Keratinocyte (primary cell): Measurements from ENCODE around the gene CDK8. TPM values are rescaled to one million over a fixed set of nuclear protein-coding genes. Genes with fewer than 3 reads are reported as not detected.

ENCODE experiments used
- DNase-seq: peaks from one replicate; pipeline ENCODE4 v3.0.0-alpha.2; 2011; ENCODE audit warnings: low read depth, missing footprints, low spot score
- FAIRE-seq: peaks from 2 replicates; lab custom pipeline; 2011; peaks lifted over from hg19 to GRCh38; lab: Jason Lieb, UNC
- H2AFZ ChIP-seq: 2 replicates; pipeline ENCODE4 v1.6.0; 2012; ENCODE audit warnings: low read length, control low read depth, inconsistent platforms; ENCODE audit not compliant: control insufficient read depth
- H3K27ac ChIP-seq: 2 replicates; pipeline ENCODE4 v1.5.1; 2011; ENCODE audit warnings: low read length; ENCODE audit not compliant: control insufficient read depth, insufficient read depth
- H3K27me3 ChIP-seq: 3 replicates; pipeline ENCODE4 v1.6.0; 2011; ENCODE audit warnings: low read length; ENCODE audit not compliant: control insufficient read depth, insufficient read depth; ENCODE audit errors: extremely low read depth
- H3K36me3 ChIP-seq, 2 experiments: 2 replicates in 1 of 2; 3 replicates in 1 of 2; pipeline ENCODE4 v1.5.1; 2011; ENCODE audit warnings: low read length in 2 of 2, mild to moderate bottlenecking in 1 of 2; ENCODE audit not compliant: control insufficient read depth in 2 of 2, insufficient read depth in 2 of 2; ENCODE audit errors: extremely low read depth in 1 of 2
- H3K4me1 ChIP-seq: 3 replicates; pipeline ENCODE4 v1.5.1; 2011; ENCODE audit warnings: low read length; ENCODE audit not compliant: control insufficient read depth, insufficient read depth; ENCODE audit errors: extremely low read depth
- H3K4me2 ChIP-seq: 3 replicates; pipeline ENCODE4 v1.6.0; 2011; ENCODE audit warnings: low read depth, low read length; ENCODE audit not compliant: control insufficient read depth, insufficient read depth; ENCODE audit errors: extremely low read depth
- H3K4me3 ChIP-seq, 3 experiments: fragments of 200-600 bp in 1 of 3; sonication (generic) in 1 of 3; 2 replicates in 2 of 3; 3 replicates in 1 of 3; pipeline ENCODE4 v1.5.1; 2011 to 2016; ENCODE audit warnings: low read length in 3 of 3, mild to moderate bottlenecking in 3 of 3, control low read depth in 2 of 3, inconsistent platforms in 1 of 3, low read depth in 1 of 3, mixed read lengths in 1 of 3, mixed run types in 1 of 3, moderate library complexity in 1 of 3; ENCODE audit not compliant: control insufficient read depth in 2 of 3, insufficient read depth in 2 of 3; ENCODE audit errors: extremely low read depth in 1 of 3
- H3K79me2 ChIP-seq: 2 replicates; pipeline ENCODE4 v1.6.0; 2012; ENCODE audit warnings: low read length; ENCODE audit not compliant: control insufficient read depth, insufficient read depth
- H3K9ac ChIP-seq: 3 replicates; pipeline ENCODE4 v1.6.0; 2011; ENCODE audit warnings: low read length; ENCODE audit not compliant: control insufficient read depth, insufficient read depth; ENCODE audit errors: extremely low read depth
- H3K9me1 ChIP-seq: 3 replicates; pipeline ENCODE4 v1.6.0; 2011; ENCODE audit warnings: low read length; ENCODE audit not compliant: control insufficient read depth, insufficient read depth; ENCODE audit errors: extremely low read depth
- H3K9me3 ChIP-seq: 2 replicates; pipeline ENCODE4 v1.5.1; 2012; ENCODE audit warnings: low read depth, low read length; ENCODE audit not compliant: control insufficient read depth
- H4K20me1 ChIP-seq: 3 replicates; pipeline ENCODE4 v1.6.0; 2011; ENCODE audit warnings: low read length; ENCODE audit not compliant: control insufficient read depth, insufficient read depth; ENCODE audit errors: extremely low read depth
- EZH2 ChIP-seq: IDR thresholded peaks from one replicate; pipeline ENCODE4 v1.6.1; 2012; ENCODE audit warnings: inconsistent platforms, mild to moderate bottlenecking, low read length, moderate library complexity
- dilution Hi-C: fragments of 300-500 bp; cut with MboI; formaldehyde crosslinking; loops from one replicate; pipeline ENCODE4 v1.7.0; 2020; ENCODE audit warnings: low sequenced_read_pairs; ENCODE audit not compliant: extremely low pct_ligation_motif_present
- polyA minus RNA-seq, 3 experiments: library from RNA; depleted of rRNA, polyadenylated mRNA; stranded (reverse); fragments of >200 nt; gene quantifications; 1 replicate in 1 of 3; 2 replicates in 1 of 3; 3 replicates in 1 of 3; pipeline ENCODE4 v1.2.3, GENCODE V29; 2011
- polyA plus RNA-seq, 5 experiments: library from polyadenylated mRNA; depleted of rRNA in 3 of 5; stranded (reverse) in 3 of 5; stranded (forward) in 1 of 5; unstranded in 1 of 5; fragments of >200 nt; gene quantifications; 1 replicate in 1 of 5; 2 replicates in 3 of 5; 3 replicates in 1 of 5; pipeline versions ENCODE4 v1.2.1 to v1.2.3, GENCODE V29; 2011 to 2012; ENCODE audit warnings: missing spikeins in 2 of 5, low read depth in 1 of 5, low replicate concordance in 1 of 5
- TF ChIP-seq, protein P1 (sequence below), 3 experiments: IDR thresholded peaks in 1 of 3; conservative IDR thresholded peaks in 1 of 3; optimal IDR thresholded peaks in 1 of 3; 2 replicates in 2 of 3; 3 replicates in 1 of 3; pipeline versions ENCODE3 to v1.5.1; 2011; ENCODE audit warnings: low read length in 3 of 3, mild to moderate bottlenecking in 3 of 3, moderate library complexity in 2 of 3, control low read depth in 1 of 3, inconsistent platforms in 1 of 3; ENCODE audit not compliant: insufficient read depth in 2 of 3; ENCODE audit errors: extremely low read depth in 1 of 3

Gene CDK8
- 22.2 to 27.5 TPM (median 23.4 TPM) in 3 replicates for polyA plus RNA-seq
- 35.8 TPM for polyA plus RNA-seq (2011; ENCODE audit: low read depth)
- polyA plus RNA-seq (2011; cell fraction: cytosol; rRNA removed): 18.6 and 29.2 TPM in 2 replicates
- 24.9 and 27.3 TPM in 2 replicates for polyA plus RNA-seq (2011; cell fraction: nucleus; rRNA removed)
- 12.7 and 15.8 TPM in 2 replicates for polyA plus RNA-seq (2012; ENCODE audit: low replicate concordance)
- 20.0 to 35.8 TPM (median 35.1 TPM) in 3 replicates for polyA minus RNA-seq
- polyA minus RNA-seq (2011; cell fraction: cytosol; rRNA and poly(A)+ RNA removed): 11.1 TPM
- polyA minus RNA-seq (2011; cell fraction: nucleus; rRNA and poly(A)+ RNA removed): 9.7 and 19.5 TPM in 2 replicates

DNA sequence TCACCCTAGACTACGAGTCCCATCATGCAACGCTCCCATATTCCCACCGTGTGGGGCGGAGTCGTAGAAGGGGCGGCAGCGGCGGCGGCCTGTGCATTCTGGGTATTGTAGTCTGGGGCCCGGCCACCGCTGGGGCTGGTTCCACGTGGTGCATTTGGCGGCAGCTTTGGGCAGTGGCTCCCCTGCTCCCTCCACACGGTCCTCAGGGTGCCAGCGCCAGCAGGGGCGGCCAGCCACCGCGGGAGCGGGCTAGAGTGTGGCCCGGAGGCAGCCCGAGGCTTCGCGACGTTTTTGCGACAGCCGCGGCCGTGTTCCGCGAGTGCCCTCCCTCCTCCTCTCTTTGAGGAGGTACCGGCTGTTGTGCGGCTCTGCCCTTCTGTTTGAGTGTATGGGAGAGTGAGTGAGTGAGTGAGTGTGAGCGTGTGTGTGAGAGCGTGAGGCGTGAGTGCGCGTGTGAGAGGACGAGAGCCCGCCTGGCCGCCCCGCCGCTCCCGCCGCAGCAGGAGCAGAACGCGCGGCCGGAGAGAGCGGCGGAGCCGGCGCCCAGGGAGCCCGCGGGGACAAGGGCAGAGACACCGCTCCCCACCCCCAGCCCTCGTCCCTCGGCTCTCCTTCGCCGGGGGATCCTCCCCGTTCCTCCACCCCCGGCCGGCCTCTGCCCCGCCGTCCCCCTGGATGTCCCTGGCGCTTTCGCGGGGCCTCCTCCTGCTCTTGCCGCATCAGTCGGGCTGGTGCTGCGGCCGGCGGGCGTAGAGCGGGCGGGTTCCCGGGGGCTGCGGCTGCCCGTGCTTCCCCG, at the start of gene CDK8:
Gene CDK8, plus strand, starts transcription at position 343 of the 796 bp plus-strand sequence. CDS start 513 bp downstream, outside the sequence.
- FAIRE-seq: peak; percentile 67
- Histone ChIP-seq H3K9me3 (no peaks in the 10 kb centered on the region), H3K4me2 (peak within 1 kb of the TSS; percentile 93), H3K9ac (peak within 1 kb of the TSS; percentile 84), H3K27me3 (peaks cover under 1% of the 10 kb centered on the region), H3K36me3 (no peaks in the 10 kb centered on the region), H3K4me1 (peaks cover 15% of the 10 kb centered on the region), H4K20me1 (peaks cover 2% of the 10 kb centered on the region), H3K4me3 (peak within 1 kb of the TSS; percentile 74 to 92 (median 91)), H3K27ac (peak within 1 kb of the TSS; percentile 75), H3K79me2 (peaks cover 47% of the 10 kb centered on the region), H3K9me1 (no peaks in the 10 kb centered on the region), H2AFZ (peak within 1 kb of the TSS; percentile 98)
- DNase-seq: peak; percentile 46
- dilution Hi-C loops: no loop called here
- TF ChIP-seq, protein P1, sequence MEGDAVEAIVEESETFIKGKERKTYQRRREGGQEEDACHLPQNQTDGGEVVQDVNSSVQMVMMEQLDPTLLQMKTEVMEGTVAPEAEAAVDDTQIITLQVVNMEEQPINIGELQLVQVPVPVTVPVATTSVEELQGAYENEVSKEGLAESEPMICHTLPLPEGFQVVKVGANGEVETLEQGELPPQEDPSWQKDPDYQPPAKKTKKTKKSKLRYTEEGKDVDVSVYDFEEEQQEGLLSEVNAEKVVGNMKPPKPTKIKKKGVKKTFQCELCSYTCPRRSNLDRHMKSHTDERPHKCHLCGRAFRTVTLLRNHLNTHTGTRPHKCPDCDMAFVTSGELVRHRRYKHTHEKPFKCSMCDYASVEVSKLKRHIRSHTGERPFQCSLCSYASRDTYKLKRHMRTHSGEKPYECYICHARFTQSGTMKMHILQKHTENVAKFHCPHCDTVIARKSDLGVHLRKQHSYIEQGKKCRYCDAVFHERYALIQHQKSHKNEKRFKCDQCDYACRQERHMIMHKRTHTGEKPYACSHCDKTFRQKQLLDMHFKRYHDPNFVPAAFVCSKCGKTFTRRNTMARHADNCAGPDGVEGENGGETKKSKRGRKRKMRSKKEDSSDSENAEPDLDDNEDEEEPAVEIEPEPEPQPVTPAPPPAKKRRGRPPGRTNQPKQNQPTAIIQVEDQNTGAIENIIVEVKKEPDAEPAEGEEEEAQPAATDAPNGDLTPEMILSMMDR (optimal IDR thresholded peaks at IDR 0.05 in 1 of 3, IDR thresholded peaks at IDR 0.05 in 1 of 3, conservative IDR thresholded peaks at IDR 0.05 in 1 of 3; ENCODE audit: extremely low read depth in 1 of 3, insufficient read depth in 2 of 3, low read length in 3 of 3): no peak
- no peak for TF ChIP-seq EZH2

DNA sequence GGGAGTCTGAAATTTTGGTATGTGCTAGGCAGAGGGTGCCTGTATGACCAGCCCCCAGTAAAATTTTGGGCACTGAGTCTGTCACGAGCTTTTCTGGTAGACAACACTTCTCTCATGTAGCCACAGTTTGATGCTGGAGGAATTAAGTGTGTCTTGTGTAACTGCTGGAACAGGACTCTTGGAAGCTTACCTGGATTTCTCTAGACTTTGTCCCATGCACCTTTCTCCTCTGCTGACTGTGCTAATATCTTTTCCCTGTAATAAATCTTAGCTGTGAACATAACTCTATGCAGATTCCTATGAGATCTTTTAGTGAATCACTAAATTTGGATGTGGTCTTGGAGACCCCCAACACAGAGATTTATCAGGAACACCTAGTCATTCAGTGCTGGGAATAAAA, 45.6 kb upstream of the CDK8 start:
- FAIRE-seq (no peak), DNase-seq (no peak)
- Histone ChIP-seq H3K9me1 (no peaks in the 10 kb centered on the region), H3K79me2 (no peaks in the 10 kb centered on the region), H3K4me1 (no peaks in the 10 kb centered on the region), H3K4me3 (no peak overlapping the region), H3K9me3 (no peaks in the 10 kb centered on the region), H3K36me3 (peaks cover 8 to 17% of the 10 kb centered on the region in 2 experiments), H3K4me2 (no peak overlapping the region), H4K20me1 (no peaks in the 10 kb centered on the region), H3K9ac (no peak overlapping the region), H3K27ac (no peak overlapping the region), H3K27me3 (no peaks in the 10 kb centered on the region), H2AFZ (no peak overlapping the region)
- dilution Hi-C loops: no loop called here
- TF ChIP-seq EZH2: no peak
- TF ChIP-seq, protein P1 (optimal IDR thresholded peaks at IDR 0.05 in 1 of 3, IDR thresholded peaks at IDR 0.05 in 1 of 3, conservative IDR thresholded peaks at IDR 0.05 in 1 of 3; ENCODE audit: extremely low read depth in 1 of 3, insufficient read depth in 2 of 3, low read length in 3 of 3): no peak
